GM12874 (cell line): Measurements from ENCODE around the gene RBFOX2.

Experiments
- TF ChIP-seq, protein P1 (sequence below): IDR thresholded peaks from 2 replicates; pipeline ENCODE4 v1.5.1; 2011; ENCODE audit warnings: low read depth, mild to moderate bottlenecking, control low read depth, low read length, moderate library complexity; ENCODE audit not compliant: insufficient read depth

RBFOX2 gene

DNA sequence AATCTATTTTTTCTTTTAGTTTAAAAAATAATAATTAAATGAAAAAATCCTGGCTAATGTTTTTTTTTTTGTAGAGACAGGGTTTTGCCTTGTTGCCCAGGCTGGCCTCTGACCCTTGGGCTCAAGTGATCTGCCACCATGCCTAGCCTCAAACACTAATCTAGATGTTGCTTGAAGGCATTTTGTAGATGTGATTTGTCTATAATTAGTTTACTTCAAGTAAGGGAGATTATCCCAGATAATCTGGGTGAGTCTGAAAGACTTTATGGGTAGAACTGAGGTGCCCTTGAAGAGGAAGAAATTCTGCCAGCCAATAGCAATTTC lies 38.6 kb upstream of the RBFOX2 start:
- TF ChIP-seq, protein P1, sequence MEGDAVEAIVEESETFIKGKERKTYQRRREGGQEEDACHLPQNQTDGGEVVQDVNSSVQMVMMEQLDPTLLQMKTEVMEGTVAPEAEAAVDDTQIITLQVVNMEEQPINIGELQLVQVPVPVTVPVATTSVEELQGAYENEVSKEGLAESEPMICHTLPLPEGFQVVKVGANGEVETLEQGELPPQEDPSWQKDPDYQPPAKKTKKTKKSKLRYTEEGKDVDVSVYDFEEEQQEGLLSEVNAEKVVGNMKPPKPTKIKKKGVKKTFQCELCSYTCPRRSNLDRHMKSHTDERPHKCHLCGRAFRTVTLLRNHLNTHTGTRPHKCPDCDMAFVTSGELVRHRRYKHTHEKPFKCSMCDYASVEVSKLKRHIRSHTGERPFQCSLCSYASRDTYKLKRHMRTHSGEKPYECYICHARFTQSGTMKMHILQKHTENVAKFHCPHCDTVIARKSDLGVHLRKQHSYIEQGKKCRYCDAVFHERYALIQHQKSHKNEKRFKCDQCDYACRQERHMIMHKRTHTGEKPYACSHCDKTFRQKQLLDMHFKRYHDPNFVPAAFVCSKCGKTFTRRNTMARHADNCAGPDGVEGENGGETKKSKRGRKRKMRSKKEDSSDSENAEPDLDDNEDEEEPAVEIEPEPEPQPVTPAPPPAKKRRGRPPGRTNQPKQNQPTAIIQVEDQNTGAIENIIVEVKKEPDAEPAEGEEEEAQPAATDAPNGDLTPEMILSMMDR: no peak

DNA sequence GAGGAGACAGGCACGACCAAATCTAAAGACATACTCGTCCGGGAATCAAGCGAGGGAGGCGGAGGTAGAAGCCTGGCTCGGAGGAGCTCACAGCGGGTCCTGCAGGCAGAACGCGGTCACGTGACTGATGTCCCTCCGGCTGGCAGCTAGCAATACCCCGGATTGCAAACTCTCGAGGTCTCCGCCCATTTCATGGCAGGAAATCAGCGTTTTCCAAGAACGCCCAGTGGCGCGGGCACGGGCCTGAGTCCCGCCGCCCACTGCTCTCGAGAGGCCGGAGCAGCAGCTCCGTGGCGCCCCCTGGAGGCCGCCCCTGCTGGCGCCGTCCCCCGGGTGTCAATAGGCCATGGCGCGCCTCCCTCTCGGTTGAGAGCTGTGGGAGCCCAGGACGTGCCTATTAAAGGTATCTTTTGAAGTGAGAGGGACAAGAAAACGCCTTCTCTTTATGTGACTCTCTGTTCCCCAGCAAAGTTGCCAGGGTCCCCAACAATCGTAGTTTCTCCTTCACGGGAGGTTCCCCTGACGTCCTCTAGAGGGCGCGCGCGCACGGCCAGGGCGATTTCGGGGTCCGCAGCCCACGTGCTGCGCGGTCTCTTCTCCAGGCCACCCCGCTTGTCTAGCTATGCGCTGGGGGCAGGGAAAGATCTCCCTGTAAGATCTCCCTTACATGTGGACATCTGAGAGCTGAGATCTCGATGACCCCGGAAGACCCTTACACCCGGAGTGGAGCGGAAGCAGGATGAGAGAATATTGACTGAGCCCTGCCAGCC lies 37.3 kb upstream of the RBFOX2 start:
- TF ChIP-seq, protein P1: peak; percentile 92

DNA sequence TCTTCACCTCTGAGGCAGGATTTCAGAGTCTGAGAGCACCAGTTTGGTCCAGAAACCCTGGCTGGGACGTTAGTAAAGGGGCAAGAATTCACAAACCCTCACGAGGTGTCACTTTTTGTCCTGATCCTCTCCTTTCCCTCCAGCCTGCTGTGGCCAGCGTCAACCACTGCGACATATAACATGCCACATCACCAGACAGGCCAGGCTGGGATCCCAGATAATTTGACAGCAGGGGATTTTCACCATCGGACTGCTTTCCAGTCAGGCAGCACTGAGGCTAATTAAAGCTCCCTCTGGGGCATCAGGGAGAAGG lies 36.8 kb upstream of the RBFOX2 start:
- TF ChIP-seq, protein P1: no peak

DNA sequence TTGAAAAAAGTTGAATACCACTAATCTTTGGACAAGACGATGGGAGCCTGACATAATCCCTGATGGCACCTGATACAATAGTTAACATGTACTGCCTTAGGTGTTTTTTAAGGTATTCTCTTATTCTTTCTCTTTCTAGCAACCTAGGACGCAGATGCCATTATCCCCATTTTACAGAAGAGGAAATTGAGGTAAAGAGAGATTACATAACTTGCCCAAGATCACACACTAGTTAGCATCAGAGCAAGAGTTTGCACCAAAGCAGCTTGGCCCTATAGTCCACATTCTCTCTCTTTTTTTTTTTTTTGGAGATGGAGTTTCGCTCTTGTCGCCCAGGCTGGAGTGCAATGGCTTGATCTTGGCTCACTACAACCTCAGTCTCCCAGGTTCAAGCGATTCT lies 35.7 kb upstream of the RBFOX2 start:
- TF ChIP-seq, protein P1: no peak

DNA sequence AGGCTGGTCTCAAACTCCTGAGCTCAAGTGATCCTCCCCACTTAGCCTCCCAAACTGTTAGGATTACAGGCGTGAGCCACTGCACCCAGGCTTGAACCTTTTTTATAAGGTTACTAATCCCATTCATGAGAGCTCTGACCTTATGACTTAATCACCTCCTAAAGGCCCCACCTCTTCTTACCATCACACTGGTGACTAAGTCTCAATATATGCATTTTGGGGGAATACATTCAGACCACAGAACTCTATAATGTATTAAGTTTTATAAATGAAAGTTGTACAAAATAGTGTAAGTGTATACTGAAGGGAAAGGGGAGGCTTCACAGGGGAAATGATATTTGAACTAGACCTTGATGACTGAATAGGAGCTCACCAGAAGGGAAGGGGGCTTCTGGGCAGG lies 28.4 kb upstream of the RBFOX2 start:
- TF ChIP-seq, protein P1: no peak

DNA sequence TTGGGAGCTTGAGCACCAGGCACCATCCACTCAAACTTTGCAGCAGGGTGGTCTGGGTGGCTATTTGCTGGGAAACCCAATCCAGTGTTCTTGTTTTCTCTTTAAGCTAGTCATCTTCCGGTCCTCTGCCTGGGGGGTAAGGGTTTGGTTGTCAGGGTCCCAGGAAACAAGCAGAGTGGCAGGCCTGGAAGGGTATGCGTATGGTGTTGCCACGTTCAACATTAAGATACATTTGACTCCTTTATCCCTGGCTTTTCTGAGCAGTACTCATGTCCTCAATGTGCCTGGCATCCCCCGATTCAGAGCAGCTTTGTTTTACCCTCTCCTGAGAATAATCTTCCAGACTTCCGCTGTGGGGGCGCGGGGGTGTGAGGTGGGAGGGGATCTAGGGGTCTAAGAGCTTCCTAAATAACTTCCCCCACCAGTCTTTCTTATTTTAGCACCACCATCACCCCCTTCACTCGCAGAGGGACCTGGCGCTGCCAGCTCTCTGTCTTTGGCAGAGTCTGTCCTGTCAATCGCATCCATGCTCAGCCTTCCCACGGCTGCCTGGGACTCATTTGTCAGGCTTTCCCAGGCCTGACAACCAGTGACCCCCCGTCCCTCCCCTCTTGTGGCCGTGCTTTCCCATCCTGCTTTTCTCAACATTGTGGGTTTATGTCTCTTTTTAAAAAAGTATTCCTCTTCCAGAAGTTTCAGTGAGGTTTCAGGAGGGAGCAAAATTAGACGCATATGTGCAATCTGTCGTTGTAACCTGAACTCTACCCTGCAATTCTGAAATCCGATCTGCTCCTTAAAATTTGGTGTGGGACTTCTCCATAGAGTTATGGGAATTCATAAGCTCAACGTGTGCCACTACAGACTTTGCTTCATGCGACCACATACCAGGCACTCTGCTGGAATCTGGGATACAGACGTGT lies 27.0 kb upstream of the RBFOX2 start:
- TF ChIP-seq, protein P1: no peak

DNA sequence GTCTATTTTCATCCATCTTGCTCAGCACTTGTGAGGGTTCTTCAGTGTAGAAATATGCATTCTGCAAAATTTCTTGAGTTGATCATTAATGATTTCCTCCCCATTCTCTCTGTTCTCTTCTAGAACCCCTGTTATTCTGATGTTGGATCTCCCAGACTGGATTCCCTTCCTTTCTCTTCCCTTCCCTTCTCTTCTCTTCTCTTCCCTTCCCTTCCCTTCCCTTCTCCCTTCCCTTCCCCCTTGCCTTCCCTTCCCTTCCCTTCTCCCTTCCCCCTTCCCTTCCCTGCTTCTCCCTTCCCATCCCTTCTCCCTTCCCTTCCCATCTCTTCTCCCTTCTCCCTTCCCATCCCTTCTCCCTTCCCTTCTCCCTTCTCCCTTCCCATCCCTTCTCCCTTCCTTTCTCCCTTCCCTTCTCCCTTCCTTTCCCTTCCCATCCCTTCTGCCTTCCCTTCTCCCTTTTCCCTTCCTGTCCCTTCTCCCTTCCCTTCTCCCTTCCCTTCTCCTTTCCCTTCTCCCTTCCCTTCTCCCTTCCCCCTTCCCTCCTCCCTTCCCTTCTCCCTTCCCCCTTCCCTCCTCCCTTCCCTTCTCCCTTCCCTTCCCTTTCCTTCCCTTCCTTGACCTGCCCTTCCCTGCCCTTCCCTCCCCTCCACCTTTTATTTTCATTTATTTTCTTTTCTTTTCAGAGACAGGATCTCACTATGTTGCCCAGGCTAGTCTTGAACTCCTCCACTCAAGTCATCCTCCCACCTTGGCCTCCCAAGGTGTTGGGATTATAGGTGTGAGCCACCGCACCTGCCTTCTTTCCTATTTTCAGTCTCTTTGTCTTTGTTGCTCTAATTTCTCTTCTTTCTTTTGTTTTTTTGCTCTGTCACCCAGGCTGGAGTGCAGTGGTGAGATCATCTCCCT lies 24.9 kb upstream of the RBFOX2 start:
- TF ChIP-seq, protein P1: no peak
